Measurements from ENCODE around the gene SS18L1. TPM values are rescaled to one million over a fixed set of nuclear protein-coding genes. Genes with fewer than 3 reads are reported as not detected.

Gene SS18L1
- total and polyA plus RNA-seq, 11 donors = 6.5 to 12.4 (median 7.9) TPM

- H3K4me1 ChIP-seq = peaks cover 0 to 8% (median 0%) of the 10 kb centered on the region in 12 donors
- H3K9me3 ChIP-seq = no peaks in the 10 kb centered on the region
- H3K27ac ChIP-seq = no peak overlapping the region
- ATAC-seq (peak in 1 of 4 donors; percentile 4), DNase-seq (peak in 3 of 5 donors; percentile 2 to 24 (median 9))
- H3K4me3 ChIP-seq = no peak overlapping the region
- H3K36me3 ChIP-seq = peaks cover 0 to 25% (median 18%) of the 10 kb centered on the region in 9 donors
- intact Hi-C loops (cut with DNase I) = no loop called here
- H3K27me3 ChIP-seq = peaks cover 0 to 22% (median 8%) of the 10 kb centered on the region in 9 donors
- 76 to 90% (median 86%) methylated on average over 17 of the region's 17 CpGs for WGBS, 4 donors
- TF ChIP-seq CTCF (IDR thresholded peaks at IDR 0.05) (no peak), POLR2A (IDR thresholded peaks at IDR 0.05) (no peak)
These were observed 62.8 kb downstream of the SS18L1 start for GRCh38 chr20:62206388-62206775.

GRCh38 chr20:62208061-62208794, 64.7 kb downstream of the SS18L1 start:
- intact Hi-C loops (cut with DNase I) = no loop called here
- peaks cover 0 to 8% (median 0%) of the 10 kb centered on the region in 12 donors for H3K4me1 ChIP-seq
- peaks cover 0 to 28% (median 8%) of the 10 kb centered on the region in 9 donors for H3K27me3 ChIP-seq
- DNase-seq (peak in 1 of 5 donors; percentile 26), ATAC-seq (no peak)
- peaks cover 0 to 8% (median 1%) of the 10 kb centered on the region in 9 donors for H3K36me3 ChIP-seq
- no peaks in the 10 kb centered on the region for H3K9me3 ChIP-seq
- WGBS, 4 donors = 65 to 77% (median 71%) methylated on average over 12 to 19 of the region's 19 CpGs
- TF ChIP-seq CTCF (IDR thresholded peaks at IDR 0.05) (no peak), POLR2A (IDR thresholded peaks at IDR 0.05) (no peak)
- no peak overlapping the region for H3K27ac ChIP-seq
- no peak overlapping the region for H3K4me3 ChIP-seq

GRCh38 chr20:62208795-62209755, 65.5 kb downstream of the SS18L1 start:
- peak in 1 of 5 donors; percentile 57 for DNase-seq
- H3K4me1 ChIP-seq = peaks cover 0 to 8% (median 0%) of the 10 kb centered on the region in 12 donors
- no peaks in the 10 kb centered on the region for H3K36me3 ChIP-seq
- intact Hi-C loops (cut with DNase I) = no loop called here
- no peak overlapping the region for H3K27ac ChIP-seq
- no peaks in the 10 kb centered on the region for H3K9me3 ChIP-seq
- TF ChIP-seq CTCF (IDR thresholded peaks at IDR 0.05) (no peak), POLR2A (IDR thresholded peaks at IDR 0.05) (no peak)
- 40 to 47% (median 45%) methylated on average over 16 to 27 of the region's 27 CpGs for WGBS, 4 donors
- H3K4me3 ChIP-seq = no peak overlapping the region
- peaks cover 0 to 33% (median 8%) of the 10 kb centered on the region in 9 donors for H3K27me3 ChIP-seq
- ATAC-seq = no peak
